Measurements from ENCODE around the gene TMEM217.

Gene TMEM217

DNA sequence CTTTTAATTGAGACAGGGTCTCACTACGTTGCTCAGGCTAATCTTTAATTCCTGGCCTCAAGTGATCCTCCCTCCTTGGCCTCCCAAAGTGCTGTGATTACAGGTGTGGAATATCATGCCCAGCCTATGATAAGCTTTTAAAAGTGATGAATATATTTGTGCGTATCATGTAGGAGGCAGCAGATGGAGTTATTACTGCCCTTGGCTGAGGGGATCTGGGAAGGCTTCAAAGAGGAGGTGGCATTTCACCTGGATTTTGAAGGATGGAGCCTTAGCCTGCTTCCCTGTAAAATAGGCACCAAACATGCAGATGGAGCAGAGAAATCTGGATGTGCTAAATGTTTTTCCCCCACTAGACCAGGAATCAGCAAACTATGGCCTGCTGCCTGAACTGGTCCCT is 77.9 kb downstream of the TMEM217 start:
- H3K4me1 ChIP-seq (ENCODE audit: low read length) = peaks cover 13% of the 10 kb centered on the region
- H2AFZ ChIP-seq (ENCODE audit: low read length) = no peak overlapping the region
- no peaks in the 10 kb centered on the region for H4K20me1 ChIP-seq (ENCODE audit: insufficient read depth, low read length)
- H3K27me3 ChIP-seq (replicated peaks; ENCODE audit: insufficient read depth, low read length) = no peaks in the 10 kb centered on the region
- peaks cover 24% of the 10 kb centered on the region for H3F3A ChIP-seq (ENCODE audit: insufficient read depth, low read length)
- H3K9ac ChIP-seq (ENCODE audit: low read length) = no peak overlapping the region
- H3K4me3 ChIP-seq (ENCODE audit: low read length) = no peak overlapping the region
- H3K79me2 ChIP-seq (ENCODE audit: low read length) = no peaks in the 10 kb centered on the region
- H3K9me3 ChIP-seq (replicated peaks; ENCODE audit: insufficient read depth, low read length) = no peaks in the 10 kb centered on the region
- no peak overlapping the region for H3K4me2 ChIP-seq (ENCODE audit: low read depth, low read length)
- DNase-seq = no peak
- no peaks in the 10 kb centered on the region for H3K9me2 ChIP-seq (replicated peaks; ENCODE audit: insufficient read depth, low read length)
- H3K27ac ChIP-seq (ENCODE audit: low read length) = no peak overlapping the region
- H3K36me3 ChIP-seq (replicated peaks; ENCODE audit: insufficient read depth, low read length) = no peaks in the 10 kb centered on the region
- TF ChIP-seq EZH2 (optimal IDR thresholded peaks at IDR 0.05; ENCODE audit: low read depth, low read length) = no peak
- no peak for TF ChIP-seq CTCF (IDR thresholded peaks at IDR 0.05; ENCODE audit: low read length)
- no peak for TF ChIP-seq EZH2phosphoT487 (IDR thresholded peaks at IDR 0.05; ENCODE audit: low read length)

- TF ChIP-seq CTCF (IDR thresholded peaks at IDR 0.05; ENCODE audit: low read length) (no peak), EZH2phosphoT487 (IDR thresholded peaks at IDR 0.05; ENCODE audit: low read length) (no peak), EZH2 (optimal IDR thresholded peaks at IDR 0.05; ENCODE audit: low read depth, low read length) (no peak)
- Histone ChIP-seq H3K79me2 (ENCODE audit: low read length) (peaks cover 17% of the 10 kb centered on the region), H2AFZ (ENCODE audit: low read length) (no peak overlapping the region), H3K36me3 (replicated peaks; ENCODE audit: insufficient read depth, low read length) (peaks cover 17% of the 10 kb centered on the region), H3K4me1 (ENCODE audit: low read length) (peaks cover 30% of the 10 kb centered on the region), H3K27ac (ENCODE audit: low read length) (no peak overlapping the region), H3F3A (ENCODE audit: insufficient read depth, low read length) (peaks cover 45% of the 10 kb centered on the region), H3K9me3 (replicated peaks; ENCODE audit: insufficient read depth, low read length) (no peaks in the 10 kb centered on the region), H4K20me1 (ENCODE audit: insufficient read depth, low read length) (peaks cover 17% of the 10 kb centered on the region), H3K4me3 (ENCODE audit: low read length) (no peak overlapping the region), H3K27me3 (replicated peaks; ENCODE audit: insufficient read depth, low read length) (no peaks in the 10 kb centered on the region), H3K9me2 (replicated peaks; ENCODE audit: insufficient read depth, low read length) (no peaks in the 10 kb centered on the region), H3K9ac (ENCODE audit: low read length) (no peak overlapping the region), H3K4me2 (ENCODE audit: low read depth, low read length) (no peak overlapping the region)
- DNase-seq = no peak
Measured at GRCh38 chr6:37177935-37178517, 79.9 kb downstream of the TMEM217 start.

- Histone ChIP-seq H3K36me3 (replicated peaks; ENCODE audit: insufficient read depth, low read length) (peaks cover 20% of the 10 kb centered on the region), H3K79me2 (ENCODE audit: low read length) (peaks cover 24% of the 10 kb centered on the region), H3K9me2 (replicated peaks; ENCODE audit: insufficient read depth, low read length) (no peaks in the 10 kb centered on the region), H3K4me1 (ENCODE audit: low read length) (peaks cover 34% of the 10 kb centered on the region), H3F3A (ENCODE audit: insufficient read depth, low read length) (peaks cover 52% of the 10 kb centered on the region), H3K27me3 (replicated peaks; ENCODE audit: insufficient read depth, low read length) (no peaks in the 10 kb centered on the region), H3K9me3 (replicated peaks; ENCODE audit: insufficient read depth, low read length) (no peaks in the 10 kb centered on the region), H3K4me2 (ENCODE audit: low read depth, low read length) (no peak overlapping the region), H3K9ac (ENCODE audit: low read length) (no peak overlapping the region), H3K4me3 (ENCODE audit: low read length) (no peak overlapping the region), H3K27ac (ENCODE audit: low read length) (no peak overlapping the region), H4K20me1 (ENCODE audit: insufficient read depth, low read length) (peaks cover 24% of the 10 kb centered on the region), H2AFZ (ENCODE audit: low read length) (no peak overlapping the region)
- TF ChIP-seq EZH2phosphoT487 (IDR thresholded peaks at IDR 0.05; ENCODE audit: low read length) = no peak
- no peak for DNase-seq
Measured at GRCh38 chr6:37177077-37177934, 80.6 kb downstream of the TMEM217 start.

Measured in MM.1S (cell line).